GM13976 (cell line): ENCODE results near the gene TNFAIP8.

Experiments
- DNase-seq: peaks from one replicate; pipeline ENCODE4 v3.0.0; 2012; ENCODE audit warnings: low spot score
- CTCF ChIP-seq: IDR thresholded peaks from 2 replicates; pipeline ENCODE4 v1.5.1; 2012; ENCODE audit warnings: borderline replicate concordance, mild to moderate bottlenecking; ENCODE audit not compliant: insufficient read depth; ENCODE audit errors: extremely low read depth, missing control alignments, control extremely low read depth
- in situ Hi-C: fragments of 300-500 bp; cut with MboI; formaldehyde crosslinking; loops from one replicate; pipeline ENCODE4 v1.12.0; 2022; ENCODE audit warnings: low sequenced_read_pairs, mixed read lengths, inconsistent platforms; ENCODE audit not compliant: unreplicated experiment

The TNFAIP8 gene

GRCh38 chr5:119319890-119320289 is 35.9 kb upstream of the TNFAIP8 start:
- in situ Hi-C loops: no loop called here

GRCh38 chr5:119321569-119322311 is 34.1 kb upstream of the TNFAIP8 start:
- in situ Hi-C loops: no loop called here
- no peak for TF ChIP-seq CTCF
- DNase-seq: no peak

More at GRCh38 chr5:119319890-119320289, 35.9 kb upstream of the TNFAIP8 start:
- DNase-seq: no peak
- TF ChIP-seq CTCF: no peak

GRCh38 chr5:119322312-119322947 is 33.4 kb upstream of the TNFAIP8 start:
- no peak for TF ChIP-seq CTCF
- in situ Hi-C loops: no loop called here
- DNase-seq: no peak

GRCh38 chr5:119322948-119323537 is 32.8 kb upstream of the TNFAIP8 start:
- in situ Hi-C loops: no loop called here
- DNase-seq: no peak
- no peak for TF ChIP-seq CTCF

- in situ Hi-C loops: no loop called here
- no peak for TF ChIP-seq CTCF
- no peak for DNase-seq
Observed at GRCh38 chr5:119323601-119324000, 32.2 kb upstream of the TNFAIP8 start.

- no peak for DNase-seq
- in situ Hi-C loops: no loop called here
- TF ChIP-seq CTCF: no peak
Observed at GRCh38 chr5:119324842-119325241, 31.0 kb upstream of the TNFAIP8 start.
